Natural killer cell (primary cell): ENCODE results near the gene FOXD2. TPM values are rescaled to one million over a fixed set of nuclear protein-coding genes. Genes with fewer than 3 reads are reported as not detected.

Experiments used
- ATAC-seq, 3 donors: fragments of 150-1000 bp in 2 of 3; fragments of 200-7000 bp in 1 of 3; cut with Tn5 transposase; 1 replicate in 1 of 3; 2 replicates in 2 of 3; pipeline ENCODE4 v1.10.0; 2021; ENCODE audit warnings: mild to moderate bottlenecking in 2 of 3, moderate library complexity in 2 of 3
- DNase-seq, 2 donors: peaks; one replicate each; pipeline versions ENCODE4 v3.0.0 to v3.0.0-alpha.2; 2013 to 2021; ENCODE audit warnings: mixed read lengths in 1 of 2
- H3K27ac ChIP-seq: one replicate; pipeline ENCODE4 v1.5.1; 2013; ENCODE audit warnings: mild to moderate bottlenecking, low read length
- H3K27me3 ChIP-seq: one replicate; pipeline ENCODE4 v1.6.1; 2013; ENCODE audit warnings: low read length; ENCODE audit not compliant: control insufficient read depth, insufficient read depth
- H3K36me3 ChIP-seq: one replicate; pipeline ENCODE4 v1.6.1; 2013; ENCODE audit warnings: low read length; ENCODE audit not compliant: control insufficient read depth, insufficient read depth
- H3K4me1 ChIP-seq: one replicate; pipeline ENCODE4 v1.6.1; 2013; ENCODE audit warnings: low read length; ENCODE audit not compliant: control insufficient read depth, insufficient read depth
- H3K4me3 ChIP-seq: one replicate; pipeline ENCODE4 v1.5.1; 2013; ENCODE audit warnings: low read length
- H3K9me3 ChIP-seq: one replicate; pipeline ENCODE4 v1.6.1; 2013; ENCODE audit warnings: low read length; ENCODE audit not compliant: control insufficient read depth, insufficient read depth
- H3K27ac Mint-ChIP-seq, 2 donors: one replicate each; pipeline ENCODE4 v1.8.0; 2022; ENCODE audit warnings: mild to moderate bottlenecking in 2 of 2, mixed read lengths in 2 of 2, moderate library complexity in 1 of 2
- H3K27me3 Mint-ChIP-seq, 2 donors: one replicate each; pipeline ENCODE4 v1.8.0; 2022; ENCODE audit warnings: low read depth in 2 of 2, mixed read lengths in 2 of 2
- H3K36me3 Mint-ChIP-seq: one replicate; pipeline ENCODE4 v1.8.0; 2022; ENCODE audit warnings: mixed read lengths
- H3K4me1 Mint-ChIP-seq, 2 donors: one replicate each; pipeline ENCODE4 v1.8.0; 2022; ENCODE audit warnings: mixed read lengths in 2 of 2
- H3K4me3 Mint-ChIP-seq: one replicate; pipeline ENCODE4 v1.8.0; 2022; ENCODE audit warnings: mild to moderate bottlenecking, moderate library complexity, mixed read lengths
- H3K9me3 Mint-ChIP-seq, 2 donors: one replicate each; pipeline ENCODE4 v1.8.0; 2022; ENCODE audit warnings: mixed read lengths in 2 of 2
- WGBS: methylation state at CpG from one replicate; pipeline ENCODE4 v1.1.7; 2013; ENCODE audit warnings: missing lambda C conversion rate; ENCODE audit not compliant: insufficient coverage; 5-methylcytosine and 5-hydroxymethylcytosine counted together
- intact Hi-C: fragments of 100-400 bp; cut with micrococcal nuclease; formaldehyde crosslinking; loops from one replicate; pipeline ENCODE4 v1.14.2; 2022
- total RNA-seq, 4 donors: library from RNA; stranded (reverse); fragments of 120-200 nt in 1 of 4; gene quantifications; one replicate each; pipeline versions ENCODE4 v1.2.3 to v1.2.4, GENCODE V29; 2013 to 2022
- TF ChIP-seq, protein P1 (sequence below): fragments of 200-600 bp; IDR thresholded peaks from one replicate; pipeline ENCODE4 v1.8.0; 2022; ENCODE audit warnings: antibody characterized with exemption

Gene FOXD2
- total RNA-seq, 3 donors from 2014 or later (not counting 1 experiment from before 2014, with no cell fraction given): 0.49 to 1.4 (median 1.1) TPM

DNA sequence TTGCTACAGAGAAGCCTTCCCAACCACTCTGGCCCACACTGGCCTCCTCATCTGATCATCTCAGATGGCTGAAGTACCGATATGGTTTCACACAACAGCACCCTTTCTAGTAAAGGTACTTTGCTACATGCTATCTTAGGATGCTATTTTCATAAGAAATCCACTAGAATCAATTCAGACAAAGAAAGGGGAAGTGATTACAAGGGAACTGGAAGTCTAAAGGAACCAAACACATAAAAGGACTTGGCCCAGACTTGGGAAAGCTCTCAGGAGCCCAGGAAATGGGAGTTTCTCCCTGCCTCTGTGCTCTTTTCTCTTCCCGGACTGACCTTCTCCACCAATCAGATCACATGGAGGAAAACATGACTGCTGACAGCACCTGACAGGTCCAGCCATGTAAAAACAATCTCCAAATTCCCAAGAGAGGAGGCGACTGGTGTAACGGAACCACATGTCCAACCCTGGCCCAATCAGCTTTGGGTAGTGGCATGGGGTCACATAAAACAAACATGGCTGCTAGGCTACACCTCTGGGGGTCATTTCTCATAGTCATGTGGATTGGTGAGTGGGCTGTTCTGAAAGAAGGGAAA is 34.4 kb upstream of the FOXD2 start:
- Histone ChIP-seq H3K27ac (no peak overlapping the region), H3K4me3 (no peak overlapping the region), H3K36me3 (no peaks in the 10 kb centered on the region), H3K4me1 (no peaks in the 10 kb centered on the region), H3K27me3 (no peaks in the 10 kb centered on the region), H3K9me3 (no peaks in the 10 kb centered on the region)
- ATAC-seq (no peak), DNase-seq (no peak)
- no peaks in the 10 kb centered on the region for H3K36me3 Mint-ChIP-seq
- no peaks in the 10 kb centered on the region for H3K4me1 Mint-ChIP-seq
- no peak overlapping the region for H3K4me3 Mint-ChIP-seq
- H3K27me3 Mint-ChIP-seq: peaks cover 0 to 8% of the 10 kb centered on the region in 2 donors
- no peak overlapping the region for H3K27ac Mint-ChIP-seq
- H3K9me3 Mint-ChIP-seq: no peaks in the 10 kb centered on the region
- TF ChIP-seq, protein P1, sequence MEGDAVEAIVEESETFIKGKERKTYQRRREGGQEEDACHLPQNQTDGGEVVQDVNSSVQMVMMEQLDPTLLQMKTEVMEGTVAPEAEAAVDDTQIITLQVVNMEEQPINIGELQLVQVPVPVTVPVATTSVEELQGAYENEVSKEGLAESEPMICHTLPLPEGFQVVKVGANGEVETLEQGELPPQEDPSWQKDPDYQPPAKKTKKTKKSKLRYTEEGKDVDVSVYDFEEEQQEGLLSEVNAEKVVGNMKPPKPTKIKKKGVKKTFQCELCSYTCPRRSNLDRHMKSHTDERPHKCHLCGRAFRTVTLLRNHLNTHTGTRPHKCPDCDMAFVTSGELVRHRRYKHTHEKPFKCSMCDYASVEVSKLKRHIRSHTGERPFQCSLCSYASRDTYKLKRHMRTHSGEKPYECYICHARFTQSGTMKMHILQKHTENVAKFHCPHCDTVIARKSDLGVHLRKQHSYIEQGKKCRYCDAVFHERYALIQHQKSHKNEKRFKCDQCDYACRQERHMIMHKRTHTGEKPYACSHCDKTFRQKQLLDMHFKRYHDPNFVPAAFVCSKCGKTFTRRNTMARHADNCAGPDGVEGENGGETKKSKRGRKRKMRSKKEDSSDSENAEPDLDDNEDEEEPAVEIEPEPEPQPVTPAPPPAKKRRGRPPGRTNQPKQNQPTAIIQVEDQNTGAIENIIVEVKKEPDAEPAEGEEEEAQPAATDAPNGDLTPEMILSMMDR: no peak
- WGBS: 95% methylated on average over 4 of the region's 4 CpGs
- intact Hi-C loops: no loop called here

DNA sequence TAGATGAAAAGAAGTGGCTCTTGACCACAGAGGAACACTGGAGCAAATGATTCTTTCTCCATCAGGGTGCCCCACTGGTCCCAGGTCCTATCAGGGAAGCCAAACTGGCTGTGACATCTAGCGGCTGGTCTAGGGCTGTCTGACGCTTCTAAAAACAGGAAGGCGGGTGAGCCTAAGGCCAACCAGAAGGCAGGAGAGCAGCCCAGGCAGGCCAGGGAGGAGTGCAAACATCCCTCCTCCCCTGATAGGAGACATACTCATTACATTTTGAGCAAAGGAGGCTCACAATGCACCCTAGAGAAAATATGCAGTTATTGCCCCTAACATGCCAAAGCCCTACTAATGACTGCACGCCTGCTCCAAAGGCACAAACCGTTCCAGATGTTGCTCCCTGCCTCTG is 32.1 kb upstream of the FOXD2 start:
- Histone ChIP-seq H3K4me3 (no peak overlapping the region), H3K27ac (no peak overlapping the region), H3K9me3 (no peaks in the 10 kb centered on the region), H3K4me1 (no peaks in the 10 kb centered on the region), H3K27me3 (no peaks in the 10 kb centered on the region), H3K36me3 (no peaks in the 10 kb centered on the region)
- intact Hi-C loops: no loop called here
- H3K4me1 Mint-ChIP-seq: no peaks in the 10 kb centered on the region
- H3K9me3 Mint-ChIP-seq: no peaks in the 10 kb centered on the region
- ATAC-seq (no peak), DNase-seq (no peak)
- H3K27ac Mint-ChIP-seq: no peak overlapping the region
- H3K4me3 Mint-ChIP-seq: no peak overlapping the region
- TF ChIP-seq, protein P1: no peak
- peaks cover 0 to 12% of the 10 kb centered on the region in 2 donors for H3K27me3 Mint-ChIP-seq
- H3K36me3 Mint-ChIP-seq: no peaks in the 10 kb centered on the region
- 82% methylated on average over 5 of the region's 5 CpGs for WGBS

DNA sequence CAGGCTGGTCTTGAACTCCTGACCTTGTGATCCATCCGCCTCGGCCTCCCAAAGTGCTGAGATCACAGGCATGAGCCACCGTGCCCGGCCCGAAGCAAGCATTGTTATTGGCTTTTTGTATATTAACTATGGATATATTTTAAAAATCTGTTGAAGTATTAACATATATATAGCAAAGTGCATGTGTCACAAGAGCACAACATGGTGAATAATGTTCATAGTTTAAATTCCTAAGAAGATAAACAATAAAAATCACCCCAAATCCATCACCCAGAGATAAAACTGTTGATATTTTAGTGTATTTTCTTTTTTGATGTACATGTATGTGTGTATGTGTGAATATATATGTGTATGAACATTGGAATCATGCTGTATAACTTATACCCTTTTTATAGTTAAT is 30.9 kb upstream of the FOXD2 start:
- H3K4me1 Mint-ChIP-seq: no peaks in the 10 kb centered on the region
- TF ChIP-seq, protein P1: no peak
- Histone ChIP-seq H3K27ac (no peak overlapping the region), H3K9me3 (no peaks in the 10 kb centered on the region), H3K36me3 (no peaks in the 10 kb centered on the region), H3K27me3 (no peaks in the 10 kb centered on the region), H3K4me3 (no peak overlapping the region), H3K4me1 (no peaks in the 10 kb centered on the region)
- H3K36me3 Mint-ChIP-seq: no peaks in the 10 kb centered on the region
- intact Hi-C loops: no loop called here
- no peak overlapping the region for H3K4me3 Mint-ChIP-seq
- H3K27ac Mint-ChIP-seq: no peak overlapping the region
- ATAC-seq: no peak
- 100% methylated on average over 5 of the region's 5 CpGs for WGBS
- H3K27me3 Mint-ChIP-seq: peaks cover 0 to 8% of the 10 kb centered on the region in 2 donors
- no peaks in the 10 kb centered on the region for H3K9me3 Mint-ChIP-seq
- no peak for DNase-seq

DNA sequence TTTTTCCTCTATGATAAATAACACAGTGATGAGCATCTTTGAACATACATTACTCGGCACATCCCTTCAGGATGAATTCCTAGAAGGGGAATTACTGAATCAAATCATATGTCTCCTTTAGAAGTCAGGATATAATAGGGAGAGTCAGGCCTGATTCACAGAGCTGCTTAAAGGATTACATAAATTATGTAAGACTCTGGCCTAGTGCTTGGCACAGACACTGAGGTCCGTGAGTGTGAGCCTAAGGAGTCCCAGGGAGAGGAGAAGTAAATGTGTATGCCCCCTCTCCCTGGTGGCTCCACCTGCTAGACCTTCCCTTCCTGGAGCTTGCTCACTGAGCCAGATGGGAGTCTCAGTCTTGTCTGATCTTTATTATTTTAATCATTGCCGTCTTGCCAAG is 30.4 kb upstream of the FOXD2 start:
- Mint-ChIP-seq H3K9me3 (no peaks in the 10 kb centered on the region), H3K36me3 (no peaks in the 10 kb centered on the region), H3K4me1 (no peaks in the 10 kb centered on the region), H3K27me3 (peaks cover 0 to 8% of the 10 kb centered on the region in 2 donors), H3K4me3 (no peak overlapping the region), H3K27ac (no peak overlapping the region)
- DNase-seq (no peak), ATAC-seq (no peak)
- Histone ChIP-seq H3K27me3 (no peaks in the 10 kb centered on the region), H3K4me1 (no peaks in the 10 kb centered on the region), H3K4me3 (no peak overlapping the region), H3K36me3 (no peaks in the 10 kb centered on the region), H3K9me3 (no peaks in the 10 kb centered on the region), H3K27ac (no peak overlapping the region)
- 78% methylated on average over 2 of the region's 3 CpGs for WGBS
- intact Hi-C loops: no loop called here
- TF ChIP-seq, protein P1: no peak
